Right hindlimb (tissue), 1 donor: ENCODE measurements around the gene ANKZF1.
"Not testable (repeated sequence)": the region's sequence is repeated elsewhere in the genome, so short reads cannot be mapped to it uniquely, and the experiment has no call there.

Source experiments
- DNase-seq: peaks from one replicate; pipeline ENCODE4 v3.0.0-alpha.2; 2018

ANKZF1 gene, protein sequence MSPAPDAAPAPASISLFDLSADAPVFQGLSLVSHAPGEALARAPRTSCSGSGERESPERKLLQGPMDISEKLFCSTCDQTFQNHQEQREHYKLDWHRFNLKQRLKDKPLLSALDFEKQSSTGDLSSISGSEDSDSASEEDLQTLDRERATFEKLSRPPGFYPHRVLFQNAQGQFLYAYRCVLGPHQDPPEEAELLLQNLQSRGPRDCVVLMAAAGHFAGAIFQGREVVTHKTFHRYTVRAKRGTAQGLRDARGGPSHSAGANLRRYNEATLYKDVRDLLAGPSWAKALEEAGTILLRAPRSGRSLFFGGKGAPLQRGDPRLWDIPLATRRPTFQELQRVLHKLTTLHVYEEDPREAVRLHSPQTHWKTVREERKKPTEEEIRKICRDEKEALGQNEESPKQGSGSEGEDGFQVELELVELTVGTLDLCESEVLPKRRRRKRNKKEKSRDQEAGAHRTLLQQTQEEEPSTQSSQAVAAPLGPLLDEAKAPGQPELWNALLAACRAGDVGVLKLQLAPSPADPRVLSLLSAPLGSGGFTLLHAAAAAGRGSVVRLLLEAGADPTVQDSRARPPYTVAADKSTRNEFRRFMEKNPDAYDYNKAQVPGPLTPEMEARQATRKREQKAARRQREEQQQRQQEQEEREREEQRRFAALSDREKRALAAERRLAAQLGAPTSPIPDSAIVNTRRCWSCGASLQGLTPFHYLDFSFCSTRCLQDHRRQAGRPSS

DNA sequence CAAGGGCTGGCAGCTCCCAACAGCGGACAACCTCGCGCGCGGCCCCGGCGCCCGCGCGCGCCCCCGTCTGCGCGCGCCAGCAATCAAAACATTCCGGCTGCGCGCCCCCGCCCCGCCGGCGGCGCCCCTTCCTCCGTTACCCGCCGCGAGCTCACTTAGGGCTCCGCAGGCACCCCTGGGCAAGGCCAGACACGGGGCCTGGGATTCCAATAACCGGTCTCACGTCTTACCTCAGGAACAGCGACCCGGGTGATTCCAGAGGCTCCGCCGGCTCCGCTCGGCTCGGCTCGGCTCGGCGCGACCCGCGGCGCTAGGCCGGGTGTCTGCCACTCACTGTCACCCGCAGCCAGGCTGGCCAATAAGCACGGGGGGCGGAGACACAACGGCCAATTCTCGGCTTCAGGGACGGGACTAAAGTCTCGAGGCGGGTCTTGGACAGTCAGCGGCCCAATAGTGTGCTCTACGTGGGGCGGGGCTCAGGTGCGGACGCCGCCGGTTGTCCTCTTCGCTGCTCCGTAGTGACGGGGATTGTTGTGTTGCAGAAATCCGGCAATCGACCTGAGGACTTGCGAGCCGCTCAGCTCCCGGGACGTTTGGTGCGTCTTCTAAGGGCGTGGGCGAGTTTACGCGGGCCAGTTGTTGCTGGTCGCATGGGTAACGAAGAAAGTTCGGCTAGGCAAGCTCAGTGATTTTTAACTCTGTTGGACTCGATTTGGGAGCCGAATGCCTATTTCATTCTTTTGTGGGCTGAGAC is at the start of gene ANKZF1, which contains the start of gene ATG9A:
Gene ANKZF1 (plus strand): TSS at position 502 of the 754 bp plus-strand sequence. CDS start 452 bp downstream, outside the sequence.
Gene ATG9A (minus strand): TSS at position 332 of the 754 bp plus-strand sequence. CDS start 1,612 bp downstream, outside the sequence.
- DNase-seq: peak; percentile 99

DNA sequence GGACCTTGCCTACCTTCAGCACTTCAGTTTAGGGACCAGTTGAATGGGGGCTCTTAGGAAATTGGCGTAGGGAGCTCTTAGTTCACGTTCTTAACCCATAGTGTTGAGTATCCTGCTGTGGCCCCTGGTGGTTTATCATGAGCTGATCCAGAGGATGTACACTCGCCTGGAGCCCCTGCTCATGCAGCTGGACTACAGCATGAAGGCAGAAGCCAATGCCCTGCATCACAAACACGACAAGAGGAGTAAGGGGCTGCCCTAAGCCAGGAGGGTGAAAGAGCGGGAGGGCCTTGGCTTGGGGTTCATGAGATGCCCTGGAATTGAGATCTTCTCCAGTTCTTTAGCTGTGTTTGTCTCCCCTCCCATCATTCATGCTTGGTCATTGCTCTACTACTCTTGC is 48.6 kb upstream of the ANKZF1 start:
- no peak for DNase-seq

GRCh38 chr2:219181531-219181930 is 48.1 kb upstream of the ANKZF1 start:
- no peak for DNase-seq

GRCh38 chr2:219182331-219183150 is 47.1 kb upstream of the ANKZF1 start:
- no peak for DNase-seq

- no peak for DNase-seq
Observed at GRCh38 chr2:219183151-219183772, 46.3 kb upstream of the ANKZF1 start.

DNA sequence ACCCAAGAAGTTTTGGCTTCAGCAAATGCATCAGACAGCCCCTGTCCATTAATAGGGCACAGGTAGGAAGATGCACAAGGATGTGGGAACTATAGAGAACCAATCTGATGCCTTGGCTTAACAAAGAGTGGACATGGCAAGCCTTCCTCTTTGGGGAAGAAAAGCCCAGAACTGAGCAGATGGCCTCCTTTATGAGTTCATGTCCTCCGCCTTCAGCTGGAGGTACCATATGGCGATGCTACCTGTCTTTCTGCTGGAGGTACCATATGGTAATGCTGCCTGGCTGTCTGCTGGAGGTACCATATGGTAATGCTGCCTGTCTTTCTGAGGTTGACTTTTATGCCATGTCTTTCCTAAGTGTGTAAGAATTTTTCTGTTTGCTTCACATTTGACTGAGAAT is 45.5 kb upstream of the ANKZF1 start:
- DNase-seq: no peak

- DNase-seq: no peak
Observed at GRCh38 chr2:219186754-219187456, 42.7 kb upstream of the ANKZF1 start.

DNA sequence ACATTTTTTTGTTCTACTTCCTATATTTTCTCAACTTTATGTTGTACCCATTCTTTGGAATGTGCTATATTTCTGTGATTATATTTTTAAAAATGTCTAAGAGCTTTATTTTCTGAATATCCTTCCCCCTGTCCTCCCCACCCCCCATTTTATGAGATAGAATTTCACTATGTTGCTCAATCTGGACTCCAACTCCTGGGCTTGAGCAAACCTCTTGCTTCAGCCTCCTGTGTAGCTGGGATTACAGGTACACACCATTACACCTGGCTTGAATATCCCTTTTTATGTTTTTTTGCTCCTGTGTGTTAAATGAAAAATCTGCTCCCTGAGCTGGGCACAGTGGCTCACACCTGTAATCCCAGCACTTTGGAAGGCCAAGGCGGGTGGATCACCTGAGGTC is 32.2 kb upstream of the ANKZF1 start:
- no peak for DNase-seq

- DNase-seq: no peak
Observed at GRCh38 chr2:219198974-219199373, 30.6 kb upstream of the ANKZF1 start.

DNA sequence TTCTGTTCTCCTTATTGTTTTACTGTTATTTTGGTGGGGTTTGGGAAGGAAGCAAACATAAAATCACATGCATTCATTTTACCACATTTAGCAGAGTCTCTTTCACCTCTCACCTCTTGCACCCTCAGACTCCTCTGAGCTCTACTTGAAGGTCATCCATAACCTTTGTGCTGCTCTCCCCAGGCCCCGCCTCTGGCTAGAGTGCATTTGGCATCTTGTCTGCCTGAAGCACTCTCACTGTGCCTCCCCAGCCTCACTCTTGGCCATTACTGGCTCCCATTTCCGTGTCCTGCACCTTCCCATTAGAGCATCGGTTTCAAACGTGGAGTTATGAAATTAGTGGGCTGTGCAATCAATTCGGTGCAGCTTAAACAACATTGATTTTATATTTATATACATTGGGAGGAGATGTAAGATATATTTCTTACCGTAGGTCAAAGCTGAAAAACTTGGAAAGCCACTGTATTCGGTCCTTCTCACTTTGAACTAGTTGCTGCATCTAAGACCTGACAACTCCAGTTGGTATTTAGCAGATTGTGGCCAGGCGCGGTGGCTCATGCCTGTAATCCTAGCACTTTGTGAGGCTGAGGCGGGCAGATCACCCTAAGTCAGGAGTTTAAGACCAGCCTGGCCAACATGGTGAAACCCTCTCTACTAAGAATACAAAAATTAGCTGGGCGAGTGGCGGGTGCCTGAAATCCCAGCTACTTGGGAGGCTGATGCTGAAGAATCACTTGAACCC is 30.0 kb upstream of the ANKZF1 start:
- DNase-seq: no peak

DNA sequence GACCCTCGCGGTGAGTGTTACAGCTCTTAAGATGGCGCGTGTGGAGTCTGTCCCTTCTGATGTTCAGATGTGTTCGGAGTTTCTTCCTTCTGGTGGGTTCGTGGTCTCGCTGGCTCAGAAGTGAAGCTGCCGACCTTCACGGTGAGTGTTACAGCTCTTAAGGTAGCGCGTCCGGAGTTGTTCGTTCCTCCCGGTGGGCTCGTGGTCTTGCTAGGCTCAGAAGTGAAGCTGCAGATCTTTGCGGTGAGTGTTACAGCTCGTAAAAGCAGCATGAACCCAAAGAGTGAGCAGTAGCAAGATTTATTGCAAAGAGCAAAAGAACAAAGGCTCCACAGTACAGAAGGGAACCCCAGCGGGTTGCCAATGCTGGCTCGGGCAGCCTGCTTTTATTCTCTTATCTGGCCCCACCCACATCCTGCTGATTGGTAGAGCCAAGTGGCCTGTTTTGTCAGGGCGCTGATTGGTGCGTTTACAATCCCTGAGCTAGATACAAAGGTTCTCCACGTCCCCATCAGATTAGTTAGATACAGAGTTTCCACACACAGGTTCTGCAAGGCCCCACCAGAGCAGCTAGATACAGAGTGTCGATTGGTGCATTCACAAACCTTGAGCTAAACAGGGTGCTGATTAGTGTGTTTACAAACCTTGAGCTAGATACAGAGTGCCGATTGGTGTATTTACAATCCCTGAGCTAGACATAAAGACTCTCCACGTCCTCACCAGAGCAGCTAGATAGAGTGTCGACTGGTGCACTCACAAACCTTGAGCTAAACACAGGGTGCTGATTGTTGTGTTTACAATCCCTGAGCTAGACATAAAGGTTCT is 28.9 kb upstream of the ANKZF1 start:
- not testable (repeated sequence) for DNase-seq

DNA sequence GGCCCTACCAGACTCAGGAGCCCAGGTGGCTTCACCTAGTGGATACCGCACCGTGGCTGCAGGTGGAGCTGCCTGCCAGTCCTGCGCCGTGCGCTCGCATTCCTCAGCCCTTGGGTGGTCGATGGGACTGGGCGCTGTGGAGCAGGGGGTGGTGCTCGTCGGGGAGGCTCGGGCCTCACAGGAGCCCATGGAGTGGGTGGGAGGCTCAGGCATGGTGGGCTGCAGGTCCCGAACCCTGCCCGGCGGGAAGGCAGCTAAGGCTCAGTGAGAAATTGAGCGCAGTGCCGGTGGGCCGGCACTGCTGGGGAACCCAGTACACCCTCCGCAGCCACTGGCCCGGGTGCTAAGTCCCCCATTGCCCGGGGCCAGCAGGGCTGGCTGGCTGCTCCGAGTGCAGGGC is 28.3 kb upstream of the ANKZF1 start:
- DNase-seq: not testable (repeated sequence)

DNA sequence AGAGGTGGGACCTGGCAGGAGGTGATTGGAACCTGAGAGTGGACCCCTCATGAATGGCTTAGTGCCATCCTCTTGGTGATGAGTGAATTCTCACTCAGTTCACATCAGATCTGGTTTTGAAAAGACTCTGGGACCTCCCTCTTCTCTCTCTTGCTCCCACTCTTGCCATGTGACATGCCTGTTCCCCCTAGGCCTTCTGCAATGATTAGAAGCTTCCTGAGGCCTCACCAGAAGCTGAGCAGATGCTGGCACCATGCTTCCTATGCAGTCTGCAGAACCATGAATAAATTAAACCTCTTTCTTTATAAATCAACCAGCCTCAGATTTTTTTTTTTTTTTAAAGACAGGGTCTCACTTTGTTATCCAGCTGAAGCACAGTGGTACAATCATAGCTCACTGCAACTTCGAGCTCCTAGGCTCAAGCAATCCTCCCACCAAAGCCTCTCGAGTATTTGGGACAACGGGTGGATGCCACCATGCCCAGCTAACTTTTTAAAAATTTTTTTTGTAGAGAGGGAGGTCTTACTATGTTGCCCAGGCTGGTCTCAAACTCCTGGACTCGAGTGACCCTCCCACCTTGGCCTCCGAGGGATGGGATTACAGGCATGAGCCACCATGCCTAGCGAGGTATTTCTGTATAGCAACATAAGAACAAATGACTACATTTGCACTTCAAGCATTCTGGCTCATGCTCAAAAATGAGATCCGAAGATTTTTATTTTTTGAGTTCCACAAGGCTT is 25.0 kb upstream of the ANKZF1 start:
- DNase-seq: no peak

DNA sequence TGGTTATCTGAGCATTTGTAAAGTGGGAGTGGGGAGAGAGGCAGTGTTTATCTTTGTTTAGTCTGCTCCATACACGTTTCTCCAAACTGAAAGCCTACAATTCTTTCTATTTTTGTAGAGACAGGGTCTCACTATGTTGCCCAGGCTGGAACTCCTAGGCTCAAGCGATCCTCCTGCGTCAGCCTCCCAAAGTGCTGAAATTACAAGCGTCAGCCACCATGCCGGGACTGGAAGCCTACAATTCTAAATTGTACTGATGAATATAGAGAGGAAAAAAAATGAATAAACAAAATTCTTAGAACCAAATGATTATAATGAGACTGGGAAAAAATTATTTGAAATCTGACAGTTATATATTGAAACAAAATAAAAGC is 24.5 kb upstream of the ANKZF1 start:
- no peak for DNase-seq

DNA sequence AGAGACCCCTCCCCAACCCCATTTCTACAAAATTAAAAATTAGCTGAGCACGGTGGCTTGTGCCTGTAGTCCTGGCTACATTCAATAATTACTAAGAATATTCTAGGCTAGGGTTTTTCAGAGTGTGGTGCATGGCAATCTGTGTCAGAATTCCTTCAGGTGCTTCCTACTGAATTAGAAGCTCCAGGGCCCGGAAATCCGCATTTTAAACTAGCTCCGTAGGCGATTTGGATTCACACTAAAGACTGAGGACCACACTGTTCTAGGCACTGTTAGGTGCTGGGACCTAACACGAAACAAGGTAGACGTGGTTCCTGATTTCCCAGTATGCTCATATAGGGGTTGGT is 23.7 kb upstream of the ANKZF1 start:
- DNase-seq: no peak

DNA sequence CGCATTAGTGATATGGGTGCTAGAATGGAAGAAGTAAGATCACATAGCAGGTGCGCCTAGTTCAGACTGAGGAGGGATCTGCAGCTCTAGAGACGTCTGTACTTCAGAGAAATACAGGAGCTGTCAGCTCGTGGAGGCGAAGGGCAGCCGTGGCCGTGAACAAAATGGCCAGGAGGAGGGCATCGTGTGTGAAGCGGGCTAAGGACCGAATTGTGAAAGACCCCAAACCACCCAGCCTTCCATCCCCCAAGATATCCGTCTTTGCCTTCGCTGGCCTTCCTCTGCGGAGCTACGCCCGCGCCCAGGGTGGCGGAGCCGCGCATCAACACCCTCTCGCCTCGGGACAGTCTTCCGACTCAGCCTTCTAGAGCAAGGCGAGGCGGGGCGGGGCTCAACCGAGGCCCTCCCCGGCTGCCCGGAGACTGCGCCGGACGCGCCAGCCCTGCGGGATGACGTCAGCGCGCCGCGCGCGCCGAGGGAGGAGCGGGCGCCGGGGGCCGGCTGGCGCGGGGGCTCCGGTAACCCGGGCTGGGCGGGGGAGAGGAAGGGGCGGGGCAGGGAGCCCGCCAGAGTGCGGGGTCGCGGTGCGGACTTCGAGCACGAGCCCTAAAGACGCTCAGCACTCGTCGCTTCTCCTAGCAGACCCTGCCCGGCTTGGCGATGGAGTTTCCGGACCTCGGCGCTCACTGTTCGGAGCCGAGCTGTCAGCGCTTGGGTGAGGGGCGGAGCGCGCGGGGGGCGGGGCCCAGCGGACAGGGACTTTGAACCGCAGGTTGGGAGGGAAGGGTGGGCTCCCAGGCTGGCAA is 23.1 kb upstream of the ANKZF1 start, which contains the start of gene ZFAND2B:
Gene ZFAND2B (plus strand): TSS at position 455 of the 806 bp plus-strand sequence. CDS start 206 bp downstream, at position 661.
- peak; percentile 97 for DNase-seq

GRCh38 chr2:219207134-219207883 is 22.3 kb upstream of the ANKZF1 start:
- DNase-seq: no peak
